HepG2 (cell line): ENCODE measurements around the gene VEZF1. TPM values are rescaled to one million over a fixed set of nuclear protein-coding genes. Genes with fewer than 3 reads are reported as not detected.

Source experiments
- AHR ChIP-seq: IDR thresholded peaks from 2 replicates; pipeline ENCODE4 v1.6.1; 2018; ENCODE audit warnings: missing genetic modification reagents, missing compliant biosample characterization
- ARID2 ChIP-seq: sonication (generic); formaldehyde crosslinking; IDR thresholded peaks from 2 replicates; pipeline ENCODE4 v1.8.1; 2022; ENCODE audit warnings: mild to moderate bottlenecking, missing genetic modification reagents, borderline replicate concordance
- DMAP1 ChIP-seq: IDR thresholded peaks from 2 replicates; pipeline ENCODE4 v1.6.1; 2016
- DZIP1 ChIP-seq: sonication (generic); formaldehyde crosslinking; IDR thresholded peaks from 2 replicates; pipeline ENCODE4 v1.5.0; 2020; ENCODE audit warnings: mild to moderate bottlenecking, missing genetic modification reagents
- FOSL2 ChIP-seq: sonication (generic); formaldehyde crosslinking; IDR thresholded peaks from 2 replicates; pipeline ENCODE4 v1.4.0; 2020; ENCODE audit warnings: missing genetic modification reagents
- GMEB1 ChIP-seq: sonication (generic); formaldehyde crosslinking; IDR thresholded peaks from 2 replicates; pipeline ENCODE4 v1.5.1; 2020; ENCODE audit warnings: missing genetic modification reagents, mild to moderate bottlenecking, borderline replicate concordance
- GTF3A ChIP-seq: sonication (generic); formaldehyde crosslinking; conservative IDR thresholded peaks from 2 replicates; pipeline ENCODE4 v1.4.0; 2020; ENCODE audit warnings: mild to moderate bottlenecking, missing genetic modification reagents
- HDAC6 ChIP-seq: fragments of 200-600 bp; sonication (generic); IDR thresholded peaks from 2 replicates; pipeline ENCODE4 v1.7.0; 2017; ENCODE audit warnings: mild to moderate bottlenecking, antibody characterized with exemption, low read length, low read depth
- IRF2 ChIP-seq: IDR thresholded peaks from 2 replicates; pipeline ENCODE4 v1.6.1; 2018; ENCODE audit warnings: missing genetic modification reagents, missing compliant biosample characterization
- KLF16 ChIP-seq, 2 experiments: sonication (generic) in 1 of 2; formaldehyde crosslinking in 1 of 2; IDR thresholded peaks; 2 replicates each; pipeline versions ENCODE4 v1.6.1 to v1.8.0; 2016 to 2023; ENCODE audit warnings: missing genetic modification reagents in 2 of 2, missing compliant biosample characterization in 1 of 2
- MAZ ChIP-seq, 2 experiments: sonication (generic) in 1 of 2; formaldehyde crosslinking in 1 of 2; IDR thresholded peaks; 2 replicates each; pipeline versions ENCODE4 v1.5.0 to v1.6.1; 2012 to 2020; ENCODE audit warnings: low read depth in 2 of 2, mild to moderate bottlenecking in 2 of 2, borderline replicate concordance in 1 of 2, improper control_type of control experiment in 1 of 2, low read length in 1 of 2, missing genetic modification reagents in 1 of 2, moderate library complexity in 1 of 2
- NBN ChIP-seq: fragments of 450-650 bp; conservative IDR thresholded peaks from 2 replicates; pipeline ENCODE4 v1.6.1; 2017
- PCBP1 ChIP-seq: fragments of 200-400 bp; formaldehyde crosslinking; IDR thresholded peaks from 2 replicates; pipeline ENCODE4 v1.6.1; 2017; ENCODE audit warnings: mild to moderate bottlenecking, low read depth, low read length, borderline replicate concordance
- PTBP1 ChIP-seq: fragments of 200-400 bp; formaldehyde crosslinking; IDR thresholded peaks from 2 replicates; pipeline ENCODE4 v1.6.1; 2018; ENCODE audit warnings: low read length, low read depth; ENCODE audit not compliant: poor library complexity, severe bottlenecking
- RFXAP ChIP-seq: sonication (generic); formaldehyde crosslinking; IDR thresholded peaks from 2 replicates; pipeline ENCODE4 v1.4.0; 2020; ENCODE audit warnings: missing genetic modification reagents, borderline replicate concordance
- SMAD1 ChIP-seq: sonication (generic); formaldehyde crosslinking; IDR thresholded peaks from 2 replicates; pipeline ENCODE4 v1.4.0; 2020; ENCODE audit warnings: missing genetic modification reagents, low read depth, mild to moderate bottlenecking, borderline replicate concordance
- TAF1 ChIP-seq: sonication (generic); formaldehyde crosslinking; IDR thresholded peaks from 2 replicates; pipeline ENCODE4 v1.4.0; 2020; ENCODE audit warnings: missing genetic modification reagents
- TBX2 ChIP-seq: sonication (generic); formaldehyde crosslinking; IDR thresholded peaks from 2 replicates; pipeline ENCODE4 v1.5.0; 2020; ENCODE audit warnings: missing genetic modification reagents, mild to moderate bottlenecking, borderline replicate concordance
- THYN1 ChIP-seq: sonication (generic); formaldehyde crosslinking; IDR thresholded peaks from 2 replicates; pipeline ENCODE4 v1.8.1; 2023; ENCODE audit warnings: low read depth, mild to moderate bottlenecking, moderate library complexity, missing genetic modification reagents, borderline replicate concordance
- ZFYVE20 ChIP-seq: sonication (generic); formaldehyde crosslinking; IDR thresholded peaks from 2 replicates; pipeline ENCODE4 v1.8.0; 2023; ENCODE audit warnings: low read depth, mild to moderate bottlenecking, moderate library complexity, missing genetic modification reagents, borderline replicate concordance
- ZNF550 ChIP-seq: sonication (generic); formaldehyde crosslinking; IDR thresholded peaks from 2 replicates; pipeline ENCODE4 v1.4.0; 2020; ENCODE audit warnings: mild to moderate bottlenecking, missing genetic modification reagents, borderline replicate concordance
- polyA plus RNA-seq, 8 experiments: library from polyadenylated mRNA; depleted of rRNA in 3 of 8; stranded (reverse) in 7 of 8; unstranded in 1 of 8; fragments of >200 nt; fragmentation: Illumina TruSeq in 4 of 8; extraction: Trizol in 4 of 8; gene quantifications; 2 replicates each; pipeline versions ENCODE4 v1.2.1 to v1.2.3, GENCODE V29; 2011 to 2016; ENCODE audit warnings: low read depth in 4 of 8, missing spikeins in 1 of 8, mixed read lengths in 1 of 8; ENCODE audit not compliant: insufficient read depth in 1 of 8
- total RNA-seq, 5 experiments: library from RNA; depleted of rRNA; stranded (reverse); fragments of >200 nt; fragmentation: Illumina TruSeq; extraction: Trizol; gene quantifications; 2 replicates each; pipeline ENCODE4 v1.2.3, GENCODE V29; 2016; ENCODE audit warnings: low read depth in 1 of 5
- TF ChIP-seq, protein P1 (sequence below): sonication (generic); formaldehyde crosslinking; conservative IDR thresholded peaks from 2 replicates; pipeline ENCODE4 v1.8.0; 2022; ENCODE audit warnings: missing genetic modification reagents

Gene VEZF1
- total and polyA plus RNA-seq, 2 of the 13 experiments (the other 11 are each of a cell fraction or from before 2014, with no cell fraction given), result 45.9 to 49.7 TPM

GRCh38 chr17:57935833-57936807 lies 51.9 kb downstream of the VEZF1 start (continued):
- TF ChIP-seq TBX2 (CRISPR knock-in tag) (peak; percentile 55; the same call in 1 of the 2 replicates), ZFYVE20 (no peak), PCBP1 (no peak), KLF16 (CRISPR knock-in tag; IDR thresholded peaks at IDR 0.05) (no peak), AHR (CRISPR knock-in tag) (no peak), MAZ (IDR thresholded peaks at IDR 0.05; ENCODE audit: borderline replicate concordance, low read depth, low read length) (no peak), MAZ (CRISPR knock-in tag; IDR thresholded peaks at IDR 0.05; ENCODE audit: low read depth) (no peak), THYN1 (CRISPR knock-in tag) (no peak), GMEB1 (peak; percentile 22; the same call in 1 of the 2 replicates), DZIP1 (CRISPR knock-in tag) (no peak; the same call in 1 of the 2 replicates), FOSL2 (CRISPR knock-in tag) (0 out of 2 replicates have a peak, but pooled peaks have one; percentile 16), NBN (no peak), ARID2 (CRISPR knock-in tag) (peak; percentile 63; the same call in 1 of the 2 replicates), SMAD1 (CRISPR knock-in tag) (0 out of 2 replicates have a peak, but pooled peaks have one; percentile 17), HDAC6 (no peak), TAF1 (CRISPR knock-in tag) (no peak; the same call in 1 of the 2 replicates), ZNF550 (CRISPR knock-in tag) (no peak), RFXAP (CRISPR knock-in tag) (no peak), DMAP1 (CRISPR knock-in tag) (peak; percentile 19; the same call in 1 of the 2 replicates), GTF3A (no peak), PTBP1 (no peak), IRF2 (peak; percentile 9; the same call in 1 of the 2 replicates)
- TF ChIP-seq, protein P1, sequence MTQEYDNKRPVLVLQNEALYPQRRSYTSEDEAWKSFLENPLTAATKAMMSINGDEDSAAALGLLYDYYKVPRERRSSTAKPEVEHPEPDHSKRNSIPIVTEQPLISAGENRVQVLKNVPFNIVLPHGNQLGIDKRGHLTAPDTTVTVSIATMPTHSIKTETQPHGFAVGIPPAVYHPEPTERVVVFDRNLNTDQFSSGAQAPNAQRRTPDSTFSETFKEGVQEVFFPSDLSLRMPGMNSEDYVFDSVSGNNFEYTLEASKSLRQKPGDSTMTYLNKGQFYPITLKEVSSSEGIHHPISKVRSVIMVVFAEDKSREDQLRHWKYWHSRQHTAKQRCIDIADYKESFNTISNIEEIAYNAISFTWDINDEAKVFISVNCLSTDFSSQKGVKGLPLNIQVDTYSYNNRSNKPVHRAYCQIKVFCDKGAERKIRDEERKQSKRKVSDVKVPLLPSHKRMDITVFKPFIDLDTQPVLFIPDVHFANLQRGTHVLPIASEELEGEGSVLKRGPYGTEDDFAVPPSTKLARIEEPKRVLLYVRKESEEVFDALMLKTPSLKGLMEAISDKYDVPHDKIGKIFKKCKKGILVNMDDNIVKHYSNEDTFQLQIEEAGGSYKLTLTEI, result no peak
